GM12878 (cell line): Measurements from ENCODE around the gene SOCS1. TPM values are rescaled to one million over a fixed set of nuclear protein-coding genes. Genes with fewer than 3 reads are reported as not detected.

Experiments used
- ATAC-seq: fragments of 200-7000 bp; cut with Tn5 transposase; 3 replicates; pipeline ENCODE4 v1.9.1; 2020; ENCODE audit warnings: mild to moderate bottlenecking, moderate library complexity
- BruUV-seq: library from RNA; stranded (reverse); fragments of 400-500 nt; replicated peaks from 2 replicates; lab custom pipeline; 2021; lab: Mats Ljungman, UMichigan
- CTCF ChIA-PET: fragments of 300-600 bp; sonication (Branson Sonifier 250); formaldehyde crosslinking; extraction: SDS; loops from one replicate; lab custom pipeline; 2021; ENCODE audit warnings: inconsistent platforms; lab: Yijun Ruan, JAX
- POLR2A ChIA-PET: fragments of 350-600 bp; formaldehyde crosslinking; extraction: SDS; loops from one replicate; lab custom pipeline; 2021; ENCODE audit warnings: inconsistent platforms; lab: Charles Lee
- RAD21 ChIA-PET: fragments of 300-600 bp; sonication (Branson Sonifier 250); formaldehyde crosslinking; loops from one replicate; lab custom pipeline; 2023; ENCODE audit warnings: antibody characterized with exemption; ENCODE audit not compliant: unreplicated experiment; lab: Charles Lee
- SMC1A ChIA-PET: fragments of 300-600 bp; sonication (Branson Sonifier 250); formaldehyde crosslinking; loops from one replicate; lab custom pipeline; 2023; ENCODE audit not compliant: unreplicated experiment, uncharacterized antibody; lab: Charles Lee
- DNase-seq: peaks from one replicate; pipeline ENCODE4 v3.0.0-alpha.2; 2011; ENCODE audit warnings: low read depth, low spot score
- FAIRE-seq: peaks from 3 replicates; lab custom pipeline; 2011; peaks lifted over from hg19 to GRCh38; lab: Jason Lieb, UNC
- H2AFZ ChIP-seq: 2 replicates; pipeline ENCODE4 v1.6.0; 2011; ENCODE audit warnings: low read depth, low read length, control low read depth; ENCODE audit not compliant: control insufficient read depth
- H3K27ac ChIP-seq: 2 replicates; pipeline ENCODE4 v1.5.1; 2011; ENCODE audit warnings: control low read depth; ENCODE audit not compliant: control insufficient read depth, insufficient read depth
- H3K27me3 ChIP-seq, 2 experiments: replicated peaks in 1 of 2; 2 replicates each; pipeline versions ENCODE4 v1.6.0 to v1.6.1; 2011; ENCODE audit warnings: low read length in 1 of 2; ENCODE audit not compliant: control insufficient read depth in 2 of 2, insufficient read depth in 2 of 2
- H3K36me3 ChIP-seq, 2 experiments: 2 replicates each; pipeline ENCODE4 v1.5.1; 2011; ENCODE audit warnings: low read length in 1 of 2; ENCODE audit not compliant: control insufficient read depth in 2 of 2, insufficient read depth in 2 of 2
- H3K4me1 ChIP-seq: 2 replicates; pipeline ENCODE4 v1.6.1; 2011; ENCODE audit warnings: mild to moderate bottlenecking, low read length, moderate library complexity, mixed read lengths; ENCODE audit not compliant: control insufficient read depth, insufficient read depth
- H3K4me2 ChIP-seq: 2 replicates; pipeline ENCODE4 v1.6.0; 2011; ENCODE audit warnings: control low read depth; ENCODE audit not compliant: control insufficient read depth, insufficient read depth
- H3K4me3 ChIP-seq: fragments of 200-600 bp; sonication (generic); 2 replicates; pipeline ENCODE4 v1.5.1; 2016
- H3K79me2 ChIP-seq: 2 replicates; pipeline ENCODE4 v1.6.0; 2011; ENCODE audit warnings: low read length; ENCODE audit not compliant: control insufficient read depth, insufficient read depth
- H3K9ac ChIP-seq: 2 replicates; pipeline ENCODE4 v1.8.0; 2011; ENCODE audit warnings: low read length, control low read depth, mixed read lengths; ENCODE audit not compliant: control insufficient read depth, insufficient read depth
- H3K9me3 ChIP-seq: replicated peaks from 3 replicates; pipeline ENCODE4 v1.5.1; 2011; ENCODE audit warnings: mild to moderate bottlenecking, low read length; ENCODE audit not compliant: control insufficient read depth, insufficient read depth
- H4K20me1 ChIP-seq: 2 replicates; pipeline ENCODE4 v1.6.0; 2011; ENCODE audit not compliant: control insufficient read depth, insufficient read depth
- CHD1 ChIP-seq: IDR thresholded peaks from 2 replicates; pipeline ENCODE4 v1.6.1; 2012; ENCODE audit warnings: low read depth, low read length, improper control_type of control experiment
- KLF5 ChIP-seq: fragments of 450-650 bp; IDR thresholded peaks from 2 replicates; pipeline ENCODE4 v1.6.1; 2014; ENCODE audit warnings: mild to moderate bottlenecking; ENCODE audit not compliant: partially characterized antibody
- NFIC ChIP-seq: IDR thresholded peaks from 2 replicates; pipeline ENCODE4 v1.6.1; 2012; ENCODE audit warnings: low read depth, mild to moderate bottlenecking, inconsistent platforms, low read length, moderate library complexity
- SIX5 ChIP-seq: IDR thresholded peaks from 2 replicates; pipeline ENCODE4 v1.6.1; 2011; ENCODE audit warnings: mild to moderate bottlenecking, low read depth, low read length, moderate library complexity; ENCODE audit not compliant: severe bottlenecking
- SMAD5 ChIP-seq: IDR thresholded peaks from 2 replicates; pipeline ENCODE4 v1.6.1; 2016; ENCODE audit warnings: antibody characterized with exemption, low read depth
- SMARCA5 ChIP-seq: fragments of 450-650 bp; IDR thresholded peaks from 2 replicates; pipeline ENCODE4 v1.6.1; 2017; ENCODE audit warnings: mild to moderate bottlenecking
- SRF ChIP-seq, 2 experiments: IDR thresholded peaks; 2 replicates each; pipeline ENCODE4 v1.6.1; 2011; ENCODE audit warnings: low read depth in 2 of 2, low read length in 2 of 2, mild to moderate bottlenecking in 1 of 2, moderate library complexity in 1 of 2
- STAT1 ChIP-seq: fragments of 450-650 bp; conservative IDR thresholded peaks from 2 replicates; pipeline ENCODE4 v1.6.1; 2014; ENCODE audit warnings: antibody characterized with exemption, mild to moderate bottlenecking
- TAF1 ChIP-seq: IDR thresholded peaks from 2 replicates; pipeline ENCODE4 v1.6.1; 2011; ENCODE audit warnings: mild to moderate bottlenecking, low read depth, low read length, borderline replicate concordance
- WRNIP1 ChIP-seq: IDR thresholded peaks from 2 replicates; pipeline ENCODE4 v1.6.1; 2011; ENCODE audit warnings: low read depth, low read length, improper control_type of control experiment, borderline replicate concordance
- YBX1 ChIP-seq: fragments of 450-650 bp; IDR thresholded peaks from 2 replicates; pipeline ENCODE4 v1.6.1; 2016; ENCODE audit warnings: antibody characterized with exemption
- ZZZ3 ChIP-seq: IDR thresholded peaks from 2 replicates; pipeline ENCODE4 v1.6.1; 2011; ENCODE audit warnings: low read depth; ENCODE audit not compliant: control insufficient read depth, insufficient read length
- WGBS: methylation state at CpG from one replicate; pipeline ENCODE4 v1.1.6; 2016; ENCODE audit warnings: low lambda C conversion rate; ENCODE audit not compliant: insufficient replicate concordance, insufficient coverage; ENCODE audit errors: missing lambda C conversion rate; 5-methylcytosine and 5-hydroxymethylcytosine counted together
- in situ Hi-C: fragments of 300-500 bp; cut with MboI; formaldehyde crosslinking; loops from 9 replicates; pipeline ENCODE4 v1.14.3; 2018; ENCODE audit warnings: mixed read lengths
- intact Hi-C: fragments of 100-400 bp; cut with micrococcal nuclease; formaldehyde crosslinking; loops from one replicate; pipeline ENCODE4 v1.14.2; 2022; ENCODE audit not compliant: unreplicated experiment
- polyA plus RNA-seq, 11 experiments: library from polyadenylated mRNA; depleted of rRNA in 4 of 11; unstranded in 6 of 11; stranded (reverse) in 5 of 11; fragments of >200 nt; fragmentation: Nextera tagmentation in 4 of 11; fragmentation: Illumina TruSeq in 1 of 11; extraction: Ambion mirVana in 4 of 11; extraction: Trizol in 1 of 11; gene quantifications; 1 replicate in 1 of 11; 2 replicates in 10 of 11; pipeline versions ENCODE4 v1.2.1 to v1.2.3, GENCODE V29; 2011 to 2016; ENCODE audit warnings: inconsistent platforms in 2 of 11, missing spikeins in 2 of 11, low read depth in 1 of 11
- total RNA-seq, 4 experiments: library from RNA; depleted of rRNA in 3 of 4; stranded (reverse); fragments of >200 nt in 3 of 4; fragmentation: Illumina TruSeq in 1 of 4; extraction: Trizol in 1 of 4; gene quantifications; 2 replicates each; pipeline versions ENCODE4 v1.2.1 to v1.2.3, GENCODE V29; 2013 to 2021
- TF ChIP-seq, protein P1 (sequence below): fragments of 450-650 bp; IDR thresholded peaks from 2 replicates; pipeline ENCODE4 v1.6.1; 2014; ENCODE audit warnings: mild to moderate bottlenecking
- TF ChIP-seq, protein P2 (sequence below), 3 experiments: IDR thresholded peaks in 2 of 3; conservative IDR thresholded peaks in 1 of 3; 2 replicates each; pipeline ENCODE4 v1.5.1; 2011; ENCODE audit warnings: low read depth in 3 of 3, low read length in 3 of 3, mild to moderate bottlenecking in 3 of 3, control low read depth in 2 of 3, moderate library complexity in 2 of 3, inconsistent platforms in 1 of 3, mixed read lengths in 1 of 3; ENCODE audit not compliant: control insufficient read depth in 2 of 3, insufficient read depth in 1 of 3; ENCODE audit errors: extremely low read depth in 1 of 3
- TF ChIP-seq, protein P3 (sequence below): fragments of 450-650 bp; IDR thresholded peaks from 2 replicates; pipeline ENCODE4 v1.6.1; 2017; ENCODE audit warnings: borderline replicate concordance
- TF ChIP-seq, protein P4 (sequence below): IDR thresholded peaks from 2 replicates; pipeline ENCODE4 v1.6.1; 2011; ENCODE audit warnings: borderline replicate concordance, low read depth, mild to moderate bottlenecking, moderate library complexity, low read length; ENCODE audit not compliant: insufficient read depth, poor library complexity, severe bottlenecking

The SOCS1 gene
- total and polyA plus RNA-seq, 10 of the 15 experiments (the other 5 are each of a cell fraction or from before 2014, with no cell fraction given): 0.42 to 39.8 (median 11.2) TPM

DNA sequence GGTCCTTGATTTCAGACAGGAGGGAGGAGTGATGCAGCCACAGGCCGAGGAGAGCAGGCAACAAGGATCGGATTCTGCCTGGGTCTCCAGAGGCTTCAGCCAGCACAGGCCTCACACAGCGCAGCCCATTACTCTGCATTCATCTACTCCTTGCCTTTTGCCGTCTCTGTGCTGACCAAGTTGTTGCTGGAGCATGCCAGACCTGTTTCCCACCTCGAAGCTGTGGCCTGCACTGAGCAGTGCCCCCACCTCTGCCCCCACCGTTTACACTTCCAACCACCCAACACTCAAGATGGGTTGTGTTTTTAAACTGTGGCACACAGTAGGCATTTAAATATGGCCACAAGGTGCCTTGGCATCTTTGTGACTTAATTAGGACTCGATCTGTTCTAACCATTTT lies 19.0 kb upstream of the SOCS1 start (continued):
- no peak for TF ChIP-seq WRNIP1
- TF ChIP-seq SIX5: no peak
- no peak for TF ChIP-seq CHD1
- TF ChIP-seq SMARCA5: no peak

DNA sequence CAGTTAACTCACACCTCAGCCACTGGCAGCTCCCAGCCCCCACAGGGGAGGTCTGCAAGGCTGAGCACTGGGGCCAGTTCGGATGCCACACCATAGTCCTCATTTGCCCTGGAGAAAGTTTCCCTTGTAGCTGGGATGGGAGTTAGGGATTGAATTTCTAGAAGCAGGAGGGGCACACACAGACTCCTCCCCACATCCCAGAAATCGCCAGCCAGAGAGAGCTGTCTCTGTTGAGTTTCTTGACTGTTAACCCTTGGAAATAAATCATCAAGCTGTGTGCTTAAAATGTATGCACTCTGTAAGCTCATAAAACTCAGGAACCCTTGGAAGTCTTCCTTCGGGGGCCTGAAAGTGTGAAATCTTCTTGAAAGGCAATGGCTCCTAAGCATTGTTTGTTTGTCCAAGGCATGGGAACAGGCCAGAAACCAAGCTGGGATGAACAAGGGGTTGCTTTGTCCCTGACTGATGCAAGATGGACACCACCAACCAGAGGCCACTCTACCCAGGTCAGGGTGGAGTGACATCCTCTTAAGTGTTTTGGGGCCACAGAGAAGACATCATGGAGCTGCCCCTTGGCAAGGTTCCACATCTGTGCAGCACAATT lies 17.8 kb upstream of the SOCS1 start:
- Histone ChIP-seq H3K9ac (no peak overlapping the region), H3K79me2 (no peaks in the 10 kb centered on the region), H3K27me3 (no peaks in the 10 kb centered on the region), H3K9me3 (no peaks in the 10 kb centered on the region), H3K27ac (no peak overlapping the region), H4K20me1 (no peaks in the 10 kb centered on the region), H2AFZ (no peak overlapping the region), H3K4me2 (no peak overlapping the region), H3K4me3 (no peak overlapping the region), H3K36me3 (no peaks in the 10 kb centered on the region), H3K4me1 (no peaks in the 10 kb centered on the region)
- ATAC-seq: no peak
- WGBS: 51% methylated on average over 3 of the region's 3 CpGs
- in situ Hi-C loops: no loop called here
- intact Hi-C loops: no loop called here
- RAD21 ChIA-PET: interaction anchor here (1.4 kb wide), 1 partner anchor 9 kb away, joined by 3 read pairs; no protein-coding TSS in a partner anchor
- TF ChIP-seq, protein P1, sequence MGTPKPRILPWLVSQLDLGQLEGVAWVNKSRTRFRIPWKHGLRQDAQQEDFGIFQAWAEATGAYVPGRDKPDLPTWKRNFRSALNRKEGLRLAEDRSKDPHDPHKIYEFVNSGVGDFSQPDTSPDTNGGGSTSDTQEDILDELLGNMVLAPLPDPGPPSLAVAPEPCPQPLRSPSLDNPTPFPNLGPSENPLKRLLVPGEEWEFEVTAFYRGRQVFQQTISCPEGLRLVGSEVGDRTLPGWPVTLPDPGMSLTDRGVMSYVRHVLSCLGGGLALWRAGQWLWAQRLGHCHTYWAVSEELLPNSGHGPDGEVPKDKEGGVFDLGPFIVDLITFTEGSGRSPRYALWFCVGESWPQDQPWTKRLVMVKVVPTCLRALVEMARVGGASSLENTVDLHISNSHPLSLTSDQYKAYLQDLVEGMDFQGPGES: no peak
- no peak for TF ChIP-seq STAT1
- TF ChIP-seq ZZZ3: no peak
- TF ChIP-seq, protein P2, sequence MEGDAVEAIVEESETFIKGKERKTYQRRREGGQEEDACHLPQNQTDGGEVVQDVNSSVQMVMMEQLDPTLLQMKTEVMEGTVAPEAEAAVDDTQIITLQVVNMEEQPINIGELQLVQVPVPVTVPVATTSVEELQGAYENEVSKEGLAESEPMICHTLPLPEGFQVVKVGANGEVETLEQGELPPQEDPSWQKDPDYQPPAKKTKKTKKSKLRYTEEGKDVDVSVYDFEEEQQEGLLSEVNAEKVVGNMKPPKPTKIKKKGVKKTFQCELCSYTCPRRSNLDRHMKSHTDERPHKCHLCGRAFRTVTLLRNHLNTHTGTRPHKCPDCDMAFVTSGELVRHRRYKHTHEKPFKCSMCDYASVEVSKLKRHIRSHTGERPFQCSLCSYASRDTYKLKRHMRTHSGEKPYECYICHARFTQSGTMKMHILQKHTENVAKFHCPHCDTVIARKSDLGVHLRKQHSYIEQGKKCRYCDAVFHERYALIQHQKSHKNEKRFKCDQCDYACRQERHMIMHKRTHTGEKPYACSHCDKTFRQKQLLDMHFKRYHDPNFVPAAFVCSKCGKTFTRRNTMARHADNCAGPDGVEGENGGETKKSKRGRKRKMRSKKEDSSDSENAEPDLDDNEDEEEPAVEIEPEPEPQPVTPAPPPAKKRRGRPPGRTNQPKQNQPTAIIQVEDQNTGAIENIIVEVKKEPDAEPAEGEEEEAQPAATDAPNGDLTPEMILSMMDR (IDR thresholded peaks at IDR 0.05 in 2 of 3, conservative IDR thresholded peaks at IDR 0.05 in 1 of 3; ENCODE audit: control insufficient read depth in 2 of 3, extremely low read depth in 1 of 3, insufficient read depth in 1 of 3, low read depth in 3 of 3, low read length in 3 of 3): no peak
- TF ChIP-seq, protein P3, sequence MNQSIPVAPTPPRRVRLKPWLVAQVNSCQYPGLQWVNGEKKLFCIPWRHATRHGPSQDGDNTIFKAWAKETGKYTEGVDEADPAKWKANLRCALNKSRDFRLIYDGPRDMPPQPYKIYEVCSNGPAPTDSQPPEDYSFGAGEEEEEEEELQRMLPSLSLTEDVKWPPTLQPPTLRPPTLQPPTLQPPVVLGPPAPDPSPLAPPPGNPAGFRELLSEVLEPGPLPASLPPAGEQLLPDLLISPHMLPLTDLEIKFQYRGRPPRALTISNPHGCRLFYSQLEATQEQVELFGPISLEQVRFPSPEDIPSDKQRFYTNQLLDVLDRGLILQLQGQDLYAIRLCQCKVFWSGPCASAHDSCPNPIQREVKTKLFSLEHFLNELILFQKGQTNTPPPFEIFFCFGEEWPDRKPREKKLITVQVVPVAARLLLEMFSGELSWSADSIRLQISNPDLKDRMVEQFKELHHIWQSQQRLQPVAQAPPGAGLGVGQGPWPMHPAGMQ: no peak
- TF ChIP-seq YBX1: no peak
- no peak for TF ChIP-seq KLF5
- TF ChIP-seq NFIC: no peak
- TF ChIP-seq TAF1: no peak
- no peak for TF ChIP-seq SMAD5
- TF ChIP-seq, protein P4, sequence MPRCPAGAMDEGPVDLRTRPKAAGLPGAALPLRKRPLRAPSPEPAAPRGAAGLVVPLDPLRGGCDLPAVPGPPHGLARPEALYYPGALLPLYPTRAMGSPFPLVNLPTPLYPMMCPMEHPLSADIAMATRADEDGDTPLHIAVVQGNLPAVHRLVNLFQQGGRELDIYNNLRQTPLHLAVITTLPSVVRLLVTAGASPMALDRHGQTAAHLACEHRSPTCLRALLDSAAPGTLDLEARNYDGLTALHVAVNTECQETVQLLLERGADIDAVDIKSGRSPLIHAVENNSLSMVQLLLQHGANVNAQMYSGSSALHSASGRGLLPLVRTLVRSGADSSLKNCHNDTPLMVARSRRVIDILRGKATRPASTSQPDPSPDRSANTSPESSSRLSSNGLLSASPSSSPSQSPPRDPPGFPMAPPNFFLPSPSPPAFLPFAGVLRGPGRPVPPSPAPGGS: no peak
- TF ChIP-seq SRF (IDR thresholded peaks at IDR 0.05; ENCODE audit: low read depth in 2 of 2, low read length in 2 of 2): no peak
- FAIRE-seq: no peak
- POLR2A ChIA-PET: interaction anchor here (1.0 kb wide), 1 partner anchor 15 kb away, joined by 3 read pairs; no protein-coding TSS in a partner anchor
- SMC1A ChIA-PET: interaction anchor here (0.8 to 1.7 kb wide), 6 partner anchors 9 to 180 kb away, joined by 3 to 4 read pairs (median 3); no protein-coding TSS in a partner anchor
- no peak for DNase-seq
- CTCF ChIA-PET: interaction anchor here (0.6 to 0.7 kb wide), 2 partner anchors 10 to 143 kb away, joined by 3 read pairs; no protein-coding TSS in a partner anchor
- BruUV-seq: no TSS peak
